HG02870 (cell line): ENCODE measurements around the gene SACS.
"Not testable (repeated sequence)": the region's sequence is repeated elsewhere in the genome, so short reads cannot be mapped to it uniquely, and the experiment has no call there.

Source experiments
- ATAC-seq: cut with Tn5 transposase; IDR thresholded peaks from one replicate; pipeline ENCODE4 v1.9.1; 2021; ENCODE audit warnings: mild to moderate bottlenecking, moderate library complexity; ENCODE audit not compliant: unreplicated experiment

The SACS gene

GRCh38 chr13:23455401-23456185, 22.1 kb upstream of the SACS start:
- ATAC-seq: no peak

GRCh38 chr13:23453132-23453531, 19.6 kb upstream of the SACS start:
- ATAC-seq: no peak

DNA sequence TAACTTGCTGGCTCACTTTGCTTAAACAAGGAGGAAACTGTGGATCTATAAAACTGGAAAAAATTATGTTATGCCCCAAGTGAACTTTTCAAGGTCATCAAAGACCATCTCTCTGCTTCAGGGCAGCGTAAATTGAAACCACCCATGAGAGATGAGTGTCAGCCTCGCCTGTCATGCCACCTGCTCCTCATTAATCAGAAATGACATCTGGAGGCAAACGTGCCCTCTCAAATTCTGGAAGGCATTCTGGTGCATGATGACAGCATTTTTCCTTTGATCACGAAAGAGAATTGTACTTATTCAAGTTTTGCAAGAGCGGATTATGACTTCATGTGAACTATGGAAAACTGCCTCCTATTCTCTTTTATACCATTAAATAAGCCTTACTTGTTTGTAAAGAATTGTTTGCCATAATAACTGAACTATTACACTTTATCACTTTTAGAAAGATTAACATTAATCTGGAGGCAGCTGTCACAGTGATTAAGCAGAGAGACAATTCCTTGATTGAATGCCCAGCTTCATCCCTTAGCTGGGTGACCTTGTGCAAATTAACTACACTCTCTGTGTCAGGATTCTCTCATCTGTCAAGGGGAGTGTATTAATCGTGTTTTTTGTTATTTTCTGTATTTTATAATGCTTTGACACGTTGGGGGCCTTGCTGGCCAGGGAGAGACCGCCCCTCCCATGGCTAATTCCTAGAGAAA, 17.0 kb upstream of the SACS start:
- no peak for ATAC-seq

DNA sequence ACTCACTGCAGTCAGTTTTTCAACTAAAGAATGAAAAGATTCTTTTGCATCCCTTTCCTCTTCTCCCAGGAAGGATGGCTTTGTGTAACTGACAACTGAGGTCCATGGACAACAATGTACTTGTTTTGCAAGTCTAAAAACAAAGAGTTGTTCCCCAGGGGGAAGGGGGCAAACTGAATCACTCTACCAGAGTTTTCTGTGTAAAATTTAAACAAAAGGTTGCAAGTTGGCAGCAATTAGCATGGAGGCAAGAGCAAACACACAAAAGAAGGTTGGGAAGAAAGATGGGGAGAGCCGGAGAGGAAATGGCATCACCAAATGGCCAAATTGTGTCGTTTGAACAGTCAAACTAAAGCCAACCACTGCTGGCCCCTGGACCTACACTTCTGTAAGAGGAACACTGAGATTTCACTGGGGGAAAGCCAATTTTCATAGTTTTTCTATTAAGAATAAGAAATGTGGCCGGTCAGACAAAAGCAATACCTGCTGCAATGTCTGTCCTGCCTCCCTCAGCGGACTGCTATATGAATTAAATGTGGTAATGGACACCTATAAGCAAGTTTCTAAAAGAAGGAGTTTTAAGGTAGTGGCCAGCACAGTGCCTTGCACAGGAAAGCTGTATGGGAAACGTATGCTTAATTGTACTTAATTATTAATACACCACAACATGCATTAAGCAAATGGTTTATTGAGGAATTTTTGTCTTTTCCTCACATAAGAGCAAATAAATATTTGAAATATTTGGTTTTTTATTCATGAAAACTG, 16.1 kb upstream of the SACS start:
- no peak for ATAC-seq

DNA sequence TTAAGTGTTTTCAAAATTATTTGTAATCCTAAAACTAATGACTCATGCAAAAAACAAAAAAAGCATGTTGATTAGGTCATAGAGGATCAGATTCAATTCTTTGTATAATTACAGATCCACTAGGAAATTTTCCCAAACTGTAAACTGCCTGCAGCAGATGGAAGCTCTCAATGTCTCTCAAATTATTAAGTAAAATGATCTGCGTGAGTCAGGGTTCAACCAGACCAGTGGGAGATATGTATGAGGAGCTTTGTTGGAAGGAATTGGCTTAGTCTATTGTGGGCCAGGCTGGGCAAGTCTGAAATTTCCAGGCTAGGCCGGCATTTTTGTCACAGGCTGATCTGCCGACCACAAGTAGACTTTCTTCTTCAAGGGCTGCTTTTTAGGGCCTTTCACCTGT, 14.4 kb upstream of the SACS start:
- ATAC-seq: no peak

DNA sequence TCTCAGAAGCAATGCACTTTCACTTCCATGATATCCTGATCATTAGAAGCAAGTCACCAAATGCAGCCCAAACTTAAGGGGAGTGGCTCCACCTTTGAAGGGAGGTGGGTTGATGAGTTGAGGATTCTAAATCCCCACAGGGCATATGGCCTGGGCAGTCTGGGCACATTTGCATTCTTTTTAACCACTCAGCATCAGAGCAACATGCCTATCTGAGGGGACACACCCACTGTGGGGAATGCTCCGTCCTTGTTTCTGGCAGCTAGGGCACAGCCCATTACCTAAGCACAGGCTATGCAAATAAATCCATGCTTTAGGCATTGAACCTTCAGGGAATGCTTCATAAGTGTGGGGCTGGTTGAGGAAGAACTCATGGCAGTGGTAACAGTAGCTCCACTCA, 12.3 kb upstream of the SACS start:
- no peak for ATAC-seq

GRCh38 chr13:23443878-23444277, 10.4 kb upstream of the SACS start:
- no peak for ATAC-seq

DNA sequence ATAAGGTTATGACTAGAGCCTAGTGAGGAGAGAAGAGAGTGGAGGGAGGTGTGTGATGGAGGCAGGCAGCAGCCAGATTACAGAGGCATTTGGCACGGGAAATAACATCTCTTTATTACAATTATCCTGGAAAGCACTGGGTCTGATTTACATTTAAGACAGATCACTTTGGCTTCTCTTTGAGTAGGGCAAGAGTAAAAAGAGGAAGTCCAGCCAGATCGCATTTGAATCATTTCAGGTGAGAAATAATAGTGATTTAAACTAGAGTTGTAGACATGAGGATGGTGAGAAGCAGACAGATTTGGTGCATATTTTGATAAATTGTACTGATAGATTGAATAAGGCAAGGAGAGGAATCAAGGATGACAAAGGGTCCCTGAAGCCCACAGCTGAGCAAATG, 9.6 kb upstream of the SACS start:
- ATAC-seq: no peak

GRCh38 chr13:23440821-23441618, 7.5 kb upstream of the SACS start:
- no peak for ATAC-seq

DNA sequence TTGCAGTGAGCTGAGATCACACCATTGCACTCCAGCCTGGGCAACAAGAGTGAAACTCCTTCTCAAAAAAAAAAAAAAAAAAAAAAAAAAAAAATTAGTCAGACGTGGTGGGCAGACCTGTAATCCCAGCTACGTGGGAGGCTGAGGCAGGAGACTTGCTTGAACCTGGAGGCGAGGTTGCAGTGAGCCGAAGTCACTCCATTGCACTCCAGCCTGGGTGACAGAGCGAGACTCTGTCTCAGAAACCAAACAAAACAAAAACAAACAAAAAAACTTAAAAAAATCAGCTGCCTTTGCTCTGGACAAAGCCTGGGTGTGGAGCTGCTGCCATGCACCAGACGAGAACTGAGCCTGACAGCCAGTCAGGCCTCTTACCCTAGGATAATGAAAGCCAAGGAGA, 6.8 kb upstream of the SACS start:
- not testable (repeated sequence) for ATAC-seq

DNA sequence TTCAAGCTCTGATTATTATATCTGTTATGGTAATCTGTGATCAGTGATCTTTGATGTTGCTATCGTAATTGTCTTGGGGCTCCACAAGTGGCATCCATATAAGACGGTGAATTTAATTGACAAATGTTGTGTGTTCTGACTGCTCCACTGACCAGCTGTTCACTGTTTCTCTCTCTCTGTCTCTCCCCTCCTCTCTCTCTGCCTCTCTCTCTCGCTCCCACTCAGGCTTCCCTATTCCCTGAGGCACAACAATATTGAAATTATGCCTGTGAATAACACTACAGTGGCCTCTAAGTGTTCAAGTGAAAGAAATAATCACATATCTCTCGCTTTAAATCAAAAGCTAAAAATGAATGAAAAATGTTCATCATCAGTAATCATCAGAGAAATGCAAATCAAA, 4.4 kb upstream of the SACS start:
- ATAC-seq: no peak

- no peak for ATAC-seq
Observed at GRCh38 chr13:23436680-23437079, 3.2 kb upstream of the SACS start.

DNA sequence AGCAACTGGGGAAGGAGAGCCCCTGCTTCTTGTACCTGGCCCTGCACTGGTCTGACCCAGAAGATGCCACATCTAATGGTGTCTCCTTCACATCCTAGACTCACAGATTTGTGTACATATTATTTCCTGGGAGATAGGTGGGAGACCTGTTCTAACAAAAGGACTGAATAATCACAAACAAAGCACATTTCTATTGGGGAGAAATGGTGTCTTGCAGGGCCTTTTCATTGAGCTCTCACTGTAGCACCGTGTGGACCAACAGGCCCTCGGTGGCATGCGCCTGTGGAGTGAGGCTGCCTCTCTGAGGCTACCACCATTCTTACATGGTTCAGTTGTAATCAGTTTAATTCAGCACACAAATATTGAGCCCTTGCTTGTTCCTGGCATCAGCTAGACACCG, 989 bp upstream of the SACS start:
- no peak for ATAC-seq

DNA sequence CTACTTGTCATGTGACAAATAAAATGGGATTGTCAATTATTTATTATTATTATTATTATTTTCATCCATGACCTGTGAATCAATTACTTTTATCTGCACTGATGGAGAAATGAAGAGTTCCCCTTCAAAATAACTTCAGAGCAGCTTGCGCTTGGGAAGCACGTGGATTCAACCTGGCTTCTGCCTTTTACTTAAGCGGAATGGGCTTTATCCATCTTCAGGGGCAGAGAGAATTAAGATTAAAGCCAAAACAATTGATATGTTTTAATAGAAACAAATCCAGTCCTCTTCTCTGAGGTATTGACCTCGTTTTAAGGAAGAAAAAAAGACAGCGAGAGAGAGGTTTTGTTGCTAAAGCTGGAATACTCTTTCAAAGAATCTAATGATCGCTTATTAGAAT, 876 bp downstream of the SACS start:
- ATAC-seq: no peak

- ATAC-seq: no peak
Observed at GRCh38 chr13:23430664-23431063, 2.8 kb downstream of the SACS start.

DNA sequence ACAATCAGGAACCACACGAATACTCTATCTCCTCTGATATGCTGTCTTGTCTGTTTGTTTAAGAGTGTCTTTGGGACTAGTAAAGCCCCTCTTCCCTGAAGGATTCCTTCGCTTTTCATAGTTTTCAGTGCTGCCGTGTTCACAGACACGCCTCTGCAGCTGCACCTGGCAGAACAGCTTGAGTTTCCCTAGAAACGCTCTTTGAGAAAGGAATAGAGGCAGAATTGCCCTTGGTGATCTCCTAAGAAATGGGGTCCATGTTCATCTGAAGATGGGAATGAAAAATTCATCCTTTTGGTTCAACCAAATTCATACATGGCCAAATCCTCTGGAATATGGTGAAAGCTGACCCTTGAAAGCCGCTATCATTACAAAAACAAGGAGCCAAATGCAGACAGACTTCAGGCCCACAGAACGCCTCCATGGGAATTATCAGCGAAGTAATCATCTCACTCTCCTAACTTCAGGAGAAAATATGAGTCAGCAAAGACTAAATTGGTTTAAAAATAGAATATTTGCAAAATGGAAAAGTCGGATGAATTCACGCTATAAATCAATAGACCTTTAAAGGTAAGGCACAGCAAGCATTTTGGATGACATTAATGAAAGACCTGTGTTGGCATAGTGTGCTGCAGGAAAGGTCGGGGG, 5.5 kb downstream of the SACS start:
- no peak for ATAC-seq

DNA sequence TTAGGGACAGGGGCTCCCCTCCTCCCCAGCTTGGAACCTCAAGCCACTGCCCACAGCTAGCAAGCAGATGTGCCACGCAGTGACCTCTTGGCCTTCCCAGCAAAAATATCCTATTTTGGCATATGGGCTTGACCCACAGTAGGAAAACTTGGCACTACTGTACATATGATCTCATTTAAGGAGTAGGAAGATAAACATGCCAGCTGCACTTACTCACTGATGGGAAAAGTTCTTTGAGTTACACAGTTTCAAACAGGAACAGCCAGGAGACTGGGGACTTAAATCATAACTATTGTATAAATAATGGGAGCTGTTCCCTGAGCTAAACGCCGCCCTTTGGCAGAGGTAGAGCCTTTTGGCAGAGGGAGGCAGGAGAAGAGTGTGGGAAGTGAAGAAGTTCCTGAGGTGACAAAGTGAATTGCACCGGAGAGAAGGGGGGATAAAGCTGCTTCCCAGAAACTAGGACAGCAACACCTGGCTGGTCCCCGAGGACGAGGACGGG, 6.1 kb downstream of the SACS start:
- no peak for ATAC-seq

GRCh38 chr13:23421596-23421995, 11.9 kb downstream of the SACS start:
- ATAC-seq: no peak

DNA sequence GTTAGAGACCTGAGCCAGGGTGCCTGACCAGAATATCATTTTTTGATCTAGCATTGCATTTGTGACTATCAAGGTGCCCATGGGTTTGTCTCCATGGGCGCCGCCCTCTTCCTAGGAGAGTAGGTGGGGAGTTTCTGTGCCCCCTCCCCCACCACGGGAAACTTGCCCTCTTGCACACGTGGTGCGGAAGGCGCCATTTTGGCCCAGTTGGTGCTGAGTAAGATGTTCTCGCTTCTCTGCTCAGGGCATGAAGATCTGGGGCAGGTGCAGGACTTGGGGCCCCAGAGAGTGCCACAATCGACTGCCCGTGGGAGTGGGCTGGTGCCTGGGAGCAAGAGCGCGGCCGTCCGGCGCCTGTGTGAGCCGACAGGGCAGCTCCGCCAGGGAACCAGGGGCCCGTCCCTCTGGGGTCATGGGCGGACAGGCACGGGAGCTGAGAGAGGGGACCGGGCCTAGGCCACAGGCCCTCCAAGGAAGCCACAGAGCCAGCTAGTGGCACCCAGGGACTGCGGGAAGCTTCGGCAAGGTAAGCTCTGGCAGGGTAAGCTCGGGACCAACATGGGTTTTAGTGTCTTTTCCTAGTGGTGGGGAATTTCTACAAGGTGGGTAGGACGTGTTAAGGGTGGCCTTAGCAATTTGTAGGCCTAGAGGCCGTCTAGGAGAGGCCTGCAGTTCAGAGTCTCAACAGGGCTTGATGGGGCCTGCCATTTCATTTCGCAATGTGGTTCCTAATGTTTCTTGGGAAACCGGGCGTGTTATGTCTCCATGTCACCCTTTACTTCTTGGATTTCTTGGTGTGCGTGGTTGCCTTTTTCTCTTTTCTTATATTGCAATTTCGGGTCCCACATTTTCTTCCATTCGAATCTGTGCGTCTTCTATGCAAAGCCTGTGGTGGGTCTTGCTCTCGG, 14.5 kb downstream of the SACS start:
- no peak for ATAC-seq
